ENCODE data around the gene RRP1B.

DNA sequence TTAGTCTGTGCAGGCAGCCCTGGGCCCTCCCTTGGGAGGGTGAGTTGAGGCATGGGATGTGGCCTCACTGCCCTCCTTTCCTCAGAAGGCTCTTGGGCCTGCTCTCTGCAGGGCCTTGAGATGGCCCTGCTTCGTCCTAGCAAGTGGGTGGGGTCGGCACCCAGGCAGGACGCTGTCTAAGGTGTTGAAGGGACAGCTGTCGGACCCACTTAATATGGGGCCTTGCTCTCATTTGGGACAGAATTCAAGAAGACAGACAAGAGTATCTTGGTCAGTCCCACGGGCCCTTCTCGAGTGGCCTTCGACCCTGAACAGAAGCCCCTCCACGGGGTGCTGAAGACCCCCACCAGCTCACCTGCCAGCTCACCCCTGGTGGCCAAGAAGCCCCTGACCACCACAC is 33.6 kb downstream of the RRP1B start:
- no peak for TF ChIP-seq POLR2A (IDR thresholded peaks at IDR 0.05)
- TF ChIP-seq, protein P1, sequence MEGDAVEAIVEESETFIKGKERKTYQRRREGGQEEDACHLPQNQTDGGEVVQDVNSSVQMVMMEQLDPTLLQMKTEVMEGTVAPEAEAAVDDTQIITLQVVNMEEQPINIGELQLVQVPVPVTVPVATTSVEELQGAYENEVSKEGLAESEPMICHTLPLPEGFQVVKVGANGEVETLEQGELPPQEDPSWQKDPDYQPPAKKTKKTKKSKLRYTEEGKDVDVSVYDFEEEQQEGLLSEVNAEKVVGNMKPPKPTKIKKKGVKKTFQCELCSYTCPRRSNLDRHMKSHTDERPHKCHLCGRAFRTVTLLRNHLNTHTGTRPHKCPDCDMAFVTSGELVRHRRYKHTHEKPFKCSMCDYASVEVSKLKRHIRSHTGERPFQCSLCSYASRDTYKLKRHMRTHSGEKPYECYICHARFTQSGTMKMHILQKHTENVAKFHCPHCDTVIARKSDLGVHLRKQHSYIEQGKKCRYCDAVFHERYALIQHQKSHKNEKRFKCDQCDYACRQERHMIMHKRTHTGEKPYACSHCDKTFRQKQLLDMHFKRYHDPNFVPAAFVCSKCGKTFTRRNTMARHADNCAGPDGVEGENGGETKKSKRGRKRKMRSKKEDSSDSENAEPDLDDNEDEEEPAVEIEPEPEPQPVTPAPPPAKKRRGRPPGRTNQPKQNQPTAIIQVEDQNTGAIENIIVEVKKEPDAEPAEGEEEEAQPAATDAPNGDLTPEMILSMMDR (IDR thresholded peaks at IDR 0.05): no peak

Measured in right lobe of liver (tissue), 4 donors.